GM12892 (cell line): ENCODE measurements around the gene FRMD3.

Experiments
- POLR2A ChIP-seq: IDR thresholded peaks from 2 replicates; pipeline ENCODE4 v1.6.1; 2011; ENCODE audit warnings: low read depth, low read length, control low read depth
- POLR2AphosphoS5 ChIP-seq: IDR thresholded peaks from 2 replicates; pipeline ENCODE4 v1.6.1; 2011; ENCODE audit warnings: low read depth, low read length, control low read depth
- TAF1 ChIP-seq: IDR thresholded peaks from 2 replicates; pipeline ENCODE4 v1.6.1; 2011; ENCODE audit warnings: low read depth, mild to moderate bottlenecking, control low read depth, low read length, borderline replicate concordance

DNA sequence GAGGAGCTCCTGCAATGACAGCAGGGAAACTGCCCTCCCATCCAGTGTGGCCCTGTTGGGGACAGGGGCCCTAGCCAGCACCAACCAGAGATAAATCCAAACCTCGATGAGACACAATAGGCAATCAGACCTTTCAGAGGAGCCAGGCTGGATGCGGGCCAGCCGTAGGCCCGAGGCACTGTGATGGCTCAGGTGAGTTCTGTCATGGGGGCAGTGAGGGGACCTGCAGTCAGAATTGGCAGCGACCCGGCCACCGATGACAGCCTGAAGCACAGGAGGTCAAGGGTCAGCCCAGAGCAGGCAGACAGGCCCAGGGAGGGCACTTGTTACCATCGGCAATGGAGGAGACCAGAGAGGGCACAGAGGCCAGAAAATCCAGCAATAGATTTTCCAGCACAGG, 90.8 kb downstream of the FRMD3 start:
- TF ChIP-seq TAF1 (no peak), POLR2A (no peak), POLR2AphosphoS5 (no peak)
